GM19043 (cell line): ENCODE data around the gene KCND2.
A peak's percentile ranks its signal among the peaks of the same experiment; 100 is the strongest.

Experiments used
- ATAC-seq: cut with Tn5 transposase; IDR thresholded peaks from one replicate; pipeline ENCODE4 v1.9.1; 2021; ENCODE audit warnings: low read depth; ENCODE audit not compliant: unreplicated experiment

KCND2 gene

GRCh38 chr7:120307991-120308545, 35.1 kb downstream of the KCND2 start:
- no peak for ATAC-seq

DNA sequence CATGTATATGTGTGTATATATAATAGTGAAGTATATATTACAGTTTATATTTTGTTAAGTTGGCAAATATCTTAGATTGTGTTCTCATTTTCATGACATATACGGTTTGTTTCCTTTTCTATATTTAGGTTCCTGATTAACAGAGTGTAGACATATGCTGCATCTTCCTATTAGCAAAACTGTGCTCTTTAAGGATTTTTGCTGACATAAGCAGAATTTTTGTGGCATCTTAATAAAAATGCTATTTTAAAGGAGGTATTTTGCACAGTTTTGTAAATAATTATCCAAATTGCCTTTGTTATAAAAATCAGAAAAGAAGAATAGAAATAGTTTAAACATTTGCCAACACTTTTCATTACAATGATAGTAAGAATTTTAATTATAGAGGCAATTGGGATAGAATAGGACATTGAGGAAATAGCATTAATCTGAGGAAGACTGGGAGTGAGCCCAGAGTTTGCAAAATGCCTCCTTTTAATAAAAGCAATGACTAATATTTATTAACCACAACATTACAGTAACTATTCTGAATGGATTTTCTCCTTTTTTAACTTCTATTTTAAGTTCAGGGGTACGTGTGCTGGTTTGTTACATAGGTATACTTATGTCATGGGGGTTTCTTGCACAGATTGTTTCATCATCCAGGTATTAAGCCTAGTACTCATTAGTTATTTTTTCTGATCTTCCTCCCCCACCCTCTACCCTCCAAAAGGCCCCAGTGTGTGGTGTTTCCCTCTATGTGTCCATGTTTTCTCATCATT, 38.2 kb downstream of the KCND2 start:
- ATAC-seq = no peak

DNA sequence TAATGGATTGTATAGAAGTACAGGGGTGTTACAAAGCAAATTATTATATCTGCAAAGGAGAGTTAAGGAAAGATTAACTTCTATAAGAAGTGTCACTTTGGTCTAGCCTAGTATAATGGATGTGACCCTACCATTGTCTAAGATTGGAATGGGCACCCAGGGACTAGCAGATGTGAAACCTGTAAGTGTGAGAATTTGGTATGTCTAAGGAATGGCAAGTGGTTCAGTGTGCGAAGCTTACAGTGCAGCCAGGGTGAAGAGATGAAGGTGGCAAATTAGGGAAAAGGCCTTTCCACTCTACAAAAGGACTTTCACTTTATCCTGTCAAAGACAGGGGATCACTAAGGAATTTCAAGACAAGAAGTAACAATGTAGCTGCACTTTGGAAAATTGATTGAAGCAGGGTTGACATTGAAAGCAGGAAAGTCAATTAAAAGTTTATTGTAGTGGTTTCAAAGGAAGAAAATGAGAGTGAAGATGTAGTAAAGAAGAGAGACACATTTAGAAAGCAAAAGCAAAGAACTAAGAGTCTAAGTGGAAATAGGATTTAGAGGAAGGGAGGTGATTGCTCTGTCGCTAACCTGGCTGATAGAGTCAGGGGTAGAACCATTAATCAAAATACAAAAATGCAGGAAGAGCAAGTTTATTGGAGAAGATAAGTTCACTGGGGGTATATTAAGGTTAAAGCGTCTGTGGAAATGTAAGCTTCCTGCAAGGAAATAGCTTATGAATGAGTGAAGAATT, 47.4 kb downstream of the KCND2 start:
- no peak for ATAC-seq

DNA sequence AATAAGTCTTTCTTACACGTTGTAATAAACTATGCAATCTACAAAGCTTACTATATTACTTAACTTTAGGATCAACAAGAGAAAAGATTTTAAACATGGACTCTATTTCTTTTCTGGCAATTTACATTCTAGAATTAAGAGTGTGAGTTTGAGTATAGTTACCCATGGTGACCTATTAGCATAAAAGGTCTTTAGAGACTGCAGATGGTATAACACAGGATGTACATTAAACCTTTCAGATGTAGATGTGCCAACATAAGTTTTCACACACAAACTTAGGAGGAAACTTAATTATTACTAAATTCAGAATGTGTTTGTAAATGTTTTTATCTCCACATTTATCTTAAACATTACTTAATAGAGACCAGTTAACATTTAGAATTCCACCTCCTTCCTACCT, 54.1 kb downstream of the KCND2 start:
- no peak for ATAC-seq

GRCh38 chr7:120332433-120332832, 59.5 kb downstream of the KCND2 start:
- ATAC-seq = no peak

- peak; percentile 95 for ATAC-seq
Observed at GRCh38 chr7:120334475-120334874, 61.5 kb downstream of the KCND2 start.

DNA sequence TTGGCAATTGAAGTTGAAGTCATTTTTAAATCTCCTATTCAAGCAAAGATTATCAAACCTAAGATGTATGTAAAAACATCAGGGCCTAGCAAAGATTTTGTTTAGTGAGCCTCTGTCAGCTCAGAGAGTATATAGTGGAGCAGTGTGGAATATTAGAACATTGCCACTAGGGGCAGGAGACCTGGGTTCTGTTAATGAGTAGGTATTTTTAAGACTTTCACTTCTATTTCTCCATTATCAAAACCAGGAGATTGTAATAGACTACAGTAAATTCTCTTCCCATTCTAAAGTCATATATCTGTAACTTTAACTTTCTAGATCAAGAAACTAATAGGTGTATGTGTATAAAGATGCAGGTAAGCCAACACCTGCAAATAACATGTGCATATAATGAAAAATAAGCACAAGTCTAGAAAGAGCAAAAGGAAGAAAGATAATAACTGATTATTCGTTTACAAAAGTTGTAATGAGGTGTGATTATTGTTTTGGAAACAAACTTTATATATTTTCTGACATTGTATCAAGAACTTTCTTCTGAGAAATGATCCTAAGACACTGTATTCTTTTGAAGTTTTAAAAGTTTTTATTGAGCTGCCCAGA, 64.4 kb downstream of the KCND2 start:
- ATAC-seq = no peak

GRCh38 chr7:120344276-120344675, 71.3 kb downstream of the KCND2 start:
- no peak for ATAC-seq

DNA sequence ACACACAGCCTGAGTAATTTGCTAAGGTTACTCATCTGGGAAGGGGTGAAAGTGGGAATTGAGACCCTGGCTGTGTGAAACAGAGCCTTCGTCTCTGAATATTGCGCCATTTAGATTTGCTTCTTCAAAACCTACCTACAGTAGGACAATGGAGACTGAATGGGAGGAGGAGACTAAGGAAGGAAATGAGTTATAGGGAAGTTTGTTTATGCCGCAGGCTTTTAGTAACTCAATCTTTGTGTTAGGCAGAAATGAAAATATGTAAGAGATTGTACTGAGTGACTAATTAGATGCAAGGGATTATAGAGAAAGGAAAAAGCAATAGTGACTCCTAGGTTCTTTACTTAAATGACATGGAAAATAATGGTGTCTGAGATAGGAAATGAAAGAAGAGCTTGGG, 80.2 kb downstream of the KCND2 start:
- no peak for ATAC-seq

GRCh38 chr7:120360918-120361317, 87.9 kb downstream of the KCND2 start:
- peak; percentile 88 for ATAC-seq

GRCh38 chr7:120363414-120363813, 90.4 kb downstream of the KCND2 start:
- no peak for ATAC-seq

- ATAC-seq = peak; percentile 68
Observed at GRCh38 chr7:120370954-120371353, 98.0 kb downstream of the KCND2 start.

DNA sequence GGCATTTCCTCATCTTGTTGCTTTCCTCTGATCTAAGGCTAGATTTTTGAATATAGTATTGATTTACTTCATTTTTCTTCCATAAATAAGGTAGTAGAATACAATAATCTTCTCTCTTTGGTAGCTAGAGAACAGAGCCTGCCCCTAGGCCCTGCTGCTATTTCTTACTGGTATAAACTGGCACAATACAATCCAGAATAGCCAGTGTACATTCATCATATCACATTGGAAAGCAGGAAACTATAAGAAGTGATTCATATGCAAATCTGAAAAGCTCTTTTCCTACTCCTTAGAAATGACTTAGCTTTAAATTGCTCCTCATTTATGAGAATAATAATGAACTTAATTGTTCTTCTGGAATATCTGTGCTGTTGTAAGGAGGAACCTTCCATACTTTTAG, 100.2 kb downstream of the KCND2 start:
- no peak for ATAC-seq

DNA sequence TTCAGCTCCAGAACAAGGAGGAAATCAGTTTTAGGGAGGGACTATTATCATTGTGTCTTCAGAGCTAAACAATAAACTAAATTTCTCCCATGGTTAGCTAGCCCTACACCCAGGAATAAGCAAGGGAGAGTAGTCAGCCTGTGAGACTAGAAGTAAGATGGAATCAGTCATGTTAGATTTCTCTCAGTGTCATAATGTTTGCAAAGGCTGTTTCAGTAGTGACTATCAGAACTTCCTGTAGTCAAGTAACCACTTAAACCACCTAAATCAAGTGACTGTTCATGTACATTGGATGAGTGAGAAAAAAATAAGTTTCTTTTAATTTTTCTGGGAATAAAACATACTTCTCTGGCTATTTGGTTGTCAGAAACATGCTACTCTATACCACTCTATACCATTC, 121.6 kb downstream of the KCND2 start:
- no peak for ATAC-seq

GRCh38 chr7:120395526-120396019, 122.6 kb downstream of the KCND2 start:
- ATAC-seq = peak; percentile 74

DNA sequence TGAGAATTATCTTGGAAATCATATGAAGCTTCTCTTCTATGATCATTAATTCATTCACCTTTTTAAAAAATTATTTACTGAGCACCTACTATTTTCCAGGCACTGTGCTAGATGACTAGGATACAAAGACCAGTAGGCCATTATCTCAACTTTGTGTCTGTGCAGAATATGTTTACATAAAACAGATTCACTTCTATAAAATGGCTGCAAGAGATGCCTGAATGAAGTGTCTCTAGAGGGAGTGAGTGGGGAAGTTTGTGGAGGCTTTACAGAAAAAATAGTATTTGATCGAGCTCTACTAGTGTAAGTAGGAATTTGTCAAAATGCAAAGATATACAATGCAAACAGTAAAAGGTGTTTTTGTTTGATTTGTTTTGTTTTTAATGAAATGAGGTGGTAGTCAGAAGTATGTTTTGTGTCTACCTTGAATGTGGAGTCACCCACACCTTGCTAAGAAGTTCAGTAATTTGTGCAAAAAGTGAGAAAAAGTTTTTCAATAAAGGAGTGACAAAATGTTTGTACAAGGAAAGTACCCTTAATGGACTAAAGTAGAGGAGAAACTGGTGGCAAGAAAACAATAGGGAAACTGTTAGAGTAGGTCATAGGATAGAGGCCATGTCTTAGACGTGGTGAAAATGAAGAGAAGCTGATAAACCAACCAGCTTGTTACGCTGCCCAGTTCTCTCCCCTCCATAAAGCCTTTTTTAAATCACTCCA, 125.5 kb downstream of the KCND2 start:
- no peak for ATAC-seq

- ATAC-seq = peak; percentile 31
Observed at GRCh38 chr7:120400806-120401455, 128.0 kb downstream of the KCND2 start.

DNA sequence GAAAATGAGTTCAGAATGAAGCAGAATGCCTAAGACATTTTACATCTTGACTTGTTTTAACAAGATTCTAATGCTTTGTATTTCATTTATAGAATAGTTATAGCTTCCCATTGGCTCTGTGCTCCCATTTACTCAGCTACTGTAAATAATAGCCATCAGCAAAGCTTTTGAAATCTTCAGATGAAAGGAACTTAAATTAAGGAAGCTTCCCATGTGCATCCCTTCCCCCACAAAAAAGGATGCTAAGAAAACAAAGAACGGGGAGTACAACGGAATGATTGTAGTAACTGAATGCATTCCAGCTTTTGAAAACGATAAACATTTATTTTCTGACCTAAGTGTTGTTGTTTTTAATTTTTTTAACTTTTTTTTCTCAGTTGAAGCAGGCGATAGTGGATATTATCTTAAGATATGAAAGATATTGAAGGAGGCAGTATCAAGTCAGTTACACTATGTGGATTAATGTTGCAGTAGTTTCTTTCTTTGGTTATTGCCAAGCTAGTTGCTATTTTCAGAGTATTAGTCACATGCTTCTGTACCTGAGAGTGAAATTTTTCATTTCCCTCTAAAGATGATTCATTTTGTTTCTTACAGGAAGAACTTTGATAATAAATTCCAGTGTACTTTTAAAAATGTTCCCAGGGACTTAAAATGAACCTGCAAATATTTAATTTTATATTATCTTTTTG, 129.2 kb downstream of the KCND2 start:
- peak; percentile 56 for ATAC-seq

DNA sequence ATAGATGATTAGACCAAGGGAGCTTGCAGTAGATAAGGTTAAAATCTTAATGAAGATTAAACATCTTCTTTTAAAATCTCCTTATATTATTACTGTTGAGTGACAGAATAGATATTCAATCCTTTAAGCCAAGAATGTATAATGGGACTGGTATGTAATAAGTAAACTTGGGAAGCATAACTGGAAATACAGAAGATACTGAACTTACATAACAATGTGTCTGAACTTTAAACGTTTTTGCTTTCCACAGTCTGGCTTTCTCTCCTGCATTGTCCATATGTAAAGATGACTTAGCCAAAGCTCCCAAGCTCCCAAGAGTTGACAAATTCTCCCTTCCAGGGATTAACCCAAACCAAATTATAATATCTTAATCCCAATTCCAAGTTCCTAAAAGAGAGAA, 129.8 kb downstream of the KCND2 start:
- ATAC-seq = no peak
